GM21360 (cell line): ENCODE measurements around the gene EPM2A.
"Not testable (repeated sequence)": the region's sequence is repeated elsewhere in the genome, so short reads cannot be mapped to it uniquely, and the experiment has no call there.

Experiments used
- ATAC-seq: cut with Tn5 transposase; IDR thresholded peaks from one replicate; pipeline ENCODE4 v1.9.1; 2021; ENCODE audit warnings: mild to moderate bottlenecking, moderate library complexity; ENCODE audit not compliant: unreplicated experiment

Gene EPM2A

GRCh38 chr6:145735356-145736165 is at the start of gene EPM2A:
Gene EPM2A (minus strand): TSS chr6:145735520. CDS start chr6:145735498, 22 bp downstream.
- ATAC-seq = peak; percentile 83

GRCh38 chr6:145784683-145785082 is 49.4 kb upstream of the EPM2A start:
- peak; percentile 59 for ATAC-seq

GRCh38 chr6:145783796-145784195 is 48.5 kb upstream of the EPM2A start:
- no peak for ATAC-seq

DNA sequence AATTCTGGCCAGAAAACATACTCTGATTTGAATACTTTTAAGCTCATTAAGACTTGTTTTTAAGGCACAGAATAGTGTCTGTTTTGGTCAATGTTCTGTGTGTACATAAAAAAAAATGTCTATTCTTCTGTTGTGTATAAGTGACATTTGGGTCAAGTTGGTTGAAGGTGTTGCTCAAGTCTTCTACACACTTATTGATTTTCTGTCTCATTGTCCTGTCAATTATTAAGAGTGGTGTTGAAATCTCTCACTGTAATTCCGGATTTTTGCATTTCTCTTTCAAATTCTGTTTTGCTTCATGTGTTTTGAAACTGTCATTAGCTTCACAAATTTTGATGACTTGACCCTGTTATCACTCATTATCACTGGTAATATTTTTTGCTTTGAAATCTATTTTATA is 37.5 kb upstream of the EPM2A start:
- ATAC-seq = no peak

DNA sequence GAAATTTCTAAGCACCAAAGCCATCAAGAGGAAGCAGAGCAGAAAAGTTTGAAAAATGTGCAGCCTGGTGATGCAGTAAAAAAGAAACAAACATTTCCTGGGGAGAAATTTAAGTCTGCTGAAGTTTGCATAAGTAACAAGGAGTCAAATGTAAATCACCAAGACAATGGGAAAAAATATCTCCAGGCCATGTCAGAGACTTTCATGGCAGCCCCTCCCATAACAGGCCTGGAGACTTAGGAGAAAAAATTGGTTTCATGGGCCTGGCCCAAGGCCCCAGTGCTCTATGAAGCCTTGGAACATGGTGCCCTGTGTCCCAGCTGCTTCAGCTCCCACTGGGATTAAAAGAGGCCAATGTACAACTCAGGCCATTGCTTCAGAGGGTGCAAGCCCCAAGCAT is 30.1 kb upstream of the EPM2A start:
- ATAC-seq = no peak

DNA sequence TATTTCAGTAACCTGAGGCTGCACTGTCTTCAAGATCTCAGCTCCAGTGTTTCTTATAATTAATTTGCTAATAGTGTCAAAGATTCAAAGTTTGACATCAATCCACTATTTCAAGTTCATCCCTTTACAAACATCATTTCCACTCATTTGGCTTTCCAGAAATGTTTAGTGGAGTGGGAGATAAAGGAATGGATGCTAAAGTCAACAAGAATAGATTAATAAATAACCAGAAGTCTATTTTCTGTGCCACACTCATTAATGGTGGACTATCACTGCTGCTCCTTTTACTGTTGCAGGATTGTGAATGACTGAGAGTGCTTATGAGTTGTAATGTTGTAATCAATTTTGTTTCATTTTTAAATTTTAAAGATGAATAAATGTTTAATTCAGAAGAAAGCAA is 28.4 kb upstream of the EPM2A start:
- ATAC-seq = no peak

DNA sequence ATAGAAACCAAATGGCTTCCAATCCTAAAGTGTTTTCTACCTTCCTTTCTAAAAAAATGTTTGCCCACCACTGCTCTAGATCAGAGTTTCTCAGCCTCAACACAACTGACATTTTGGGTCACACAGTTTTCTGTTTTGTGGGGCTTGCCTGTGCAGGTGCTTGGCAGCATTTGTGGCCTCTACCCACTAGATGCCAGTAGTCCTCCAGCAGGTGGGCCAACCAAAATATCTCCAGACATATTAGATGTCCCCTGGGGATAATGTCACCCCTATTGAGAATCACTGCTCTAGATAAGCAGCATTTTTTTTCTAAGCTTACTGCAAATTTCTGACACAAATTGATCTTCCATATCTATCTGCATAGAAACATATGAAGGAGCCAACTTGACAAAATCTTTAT is 26.3 kb upstream of the EPM2A start:
- peak; percentile 64 for ATAC-seq

GRCh38 chr6:145758113-145758512 is 22.8 kb upstream of the EPM2A start:
- no peak for ATAC-seq

DNA sequence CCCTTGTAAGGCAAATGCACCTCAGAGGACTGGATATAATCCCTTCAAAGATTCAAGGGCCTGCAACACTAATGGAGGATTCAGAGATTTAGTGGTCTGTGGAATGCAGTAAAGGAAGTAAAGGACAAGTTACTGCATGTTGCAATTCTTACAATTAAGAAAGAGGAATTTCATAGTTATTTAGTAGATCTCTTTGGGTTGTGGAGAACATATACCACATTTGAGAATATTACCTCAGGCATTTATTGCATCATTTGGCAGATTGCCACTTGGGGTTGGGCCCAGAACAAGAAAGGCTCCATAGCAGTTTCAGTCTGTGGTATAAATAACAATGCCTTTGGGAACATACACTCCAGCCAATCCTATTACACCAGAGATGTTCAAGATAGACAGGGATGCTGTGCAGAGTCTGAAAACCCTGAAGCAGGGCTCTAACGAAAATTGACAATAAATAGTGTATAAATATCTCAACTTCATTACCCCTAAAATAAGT is 20.9 kb upstream of the EPM2A start:
- ATAC-seq = no peak

DNA sequence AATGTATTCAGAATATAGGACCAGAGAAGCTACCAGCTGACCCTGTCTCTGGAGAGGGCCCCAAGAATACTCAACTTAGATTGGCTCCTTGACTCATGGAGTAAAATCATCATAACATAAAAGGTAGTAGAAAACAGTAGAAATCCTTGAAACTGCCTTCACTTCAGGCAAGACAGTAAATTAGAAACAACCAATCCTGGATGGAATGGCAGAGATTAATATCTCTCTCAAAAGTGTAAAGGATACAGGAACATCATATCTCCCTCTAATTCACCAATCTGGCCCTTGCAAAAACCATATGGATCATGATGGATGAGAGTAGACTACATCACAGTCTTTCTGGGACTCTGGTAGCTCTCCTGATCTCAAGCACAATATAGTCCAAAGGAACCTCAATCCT is 20.4 kb upstream of the EPM2A start:
- ATAC-seq = no peak

GRCh38 chr6:145752638-145753037 is 17.3 kb upstream of the EPM2A start:
- no peak for ATAC-seq

DNA sequence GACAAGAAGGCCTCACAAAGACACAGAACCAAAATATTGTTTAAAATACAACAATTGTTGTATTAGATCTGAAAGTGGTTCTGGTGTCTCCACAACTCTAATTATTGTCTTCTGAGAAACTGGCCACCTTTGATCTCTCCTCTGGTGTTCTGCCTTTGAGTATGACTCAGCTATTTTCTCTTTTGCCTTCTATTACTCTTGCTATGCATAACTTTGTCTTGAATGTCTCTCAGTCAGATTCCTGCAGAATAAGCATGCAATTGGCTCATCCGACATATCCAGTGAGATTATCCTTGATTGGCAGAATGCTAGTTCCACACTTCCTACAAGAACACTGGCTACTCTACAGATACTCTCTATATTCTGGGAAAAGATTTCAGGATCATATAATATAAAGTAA is 14.3 kb upstream of the EPM2A start:
- peak; percentile 96 for ATAC-seq

DNA sequence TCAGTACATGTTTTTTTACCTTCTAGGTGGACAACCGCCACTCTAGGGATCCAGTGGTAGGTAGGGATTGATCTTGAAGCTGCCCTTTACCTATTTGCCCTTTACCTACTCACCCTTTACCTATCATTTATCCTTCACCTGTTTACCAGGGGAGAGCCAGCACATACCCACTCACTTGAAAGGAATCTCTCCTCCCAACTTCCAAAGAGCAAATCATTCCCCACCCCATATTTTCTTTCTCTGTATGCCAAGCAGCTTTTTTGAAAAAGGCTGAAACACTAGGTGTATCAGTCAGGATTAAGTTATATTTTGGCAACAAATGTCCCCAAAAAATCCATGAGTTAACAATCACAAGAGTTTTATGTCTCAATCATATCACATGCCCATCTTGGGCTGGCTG is 10.5 kb upstream of the EPM2A start:
- ATAC-seq = no peak

DNA sequence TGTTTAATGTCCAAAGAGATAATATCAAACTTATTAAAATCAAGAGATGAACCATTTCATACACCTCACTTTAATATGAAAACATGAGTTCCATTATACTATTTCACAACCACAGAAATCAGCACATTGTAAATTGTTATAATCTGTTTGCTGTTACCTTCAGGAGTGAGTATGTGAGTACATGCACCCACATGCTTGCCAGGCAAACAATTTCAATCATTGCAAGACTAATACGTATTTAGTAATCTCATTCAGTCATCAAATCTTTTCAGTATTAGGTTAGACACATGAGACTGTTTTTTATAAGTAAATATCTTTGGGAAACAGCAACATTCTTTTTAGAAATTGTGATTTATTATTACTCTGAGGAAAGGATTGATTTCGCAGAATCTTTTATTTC is 9.3 kb upstream of the EPM2A start:
- no peak for ATAC-seq

DNA sequence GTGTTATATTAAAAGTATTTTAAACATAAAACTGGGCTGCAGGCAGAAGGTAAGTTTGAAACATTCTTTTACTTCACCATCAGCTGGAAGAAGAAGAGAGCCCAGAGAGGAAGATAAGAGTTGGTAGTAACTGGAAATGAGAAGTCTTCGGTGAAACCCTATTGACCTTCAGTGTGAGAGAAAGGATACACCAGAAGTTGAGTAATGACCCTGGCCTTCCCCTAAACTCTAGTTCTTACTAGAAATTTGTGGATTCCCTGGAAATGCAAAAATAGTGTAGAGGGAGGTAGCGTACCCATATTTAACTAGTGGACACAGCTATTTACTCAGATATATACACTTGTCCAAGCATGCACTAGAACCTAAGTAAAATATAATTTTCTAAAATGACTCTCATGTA is 8.0 kb upstream of the EPM2A start:
- ATAC-seq = no peak

- ATAC-seq = not testable (repeated sequence)
Observed at GRCh38 chr6:145742472-145742871, 7.2 kb upstream of the EPM2A start.

- ATAC-seq = not testable (repeated sequence)
Observed at GRCh38 chr6:145739685-145740084, 4.4 kb upstream of the EPM2A start.

- ATAC-seq = no peak
Observed at GRCh38 chr6:145738265-145738664, 2.9 kb upstream of the EPM2A start.

DNA sequence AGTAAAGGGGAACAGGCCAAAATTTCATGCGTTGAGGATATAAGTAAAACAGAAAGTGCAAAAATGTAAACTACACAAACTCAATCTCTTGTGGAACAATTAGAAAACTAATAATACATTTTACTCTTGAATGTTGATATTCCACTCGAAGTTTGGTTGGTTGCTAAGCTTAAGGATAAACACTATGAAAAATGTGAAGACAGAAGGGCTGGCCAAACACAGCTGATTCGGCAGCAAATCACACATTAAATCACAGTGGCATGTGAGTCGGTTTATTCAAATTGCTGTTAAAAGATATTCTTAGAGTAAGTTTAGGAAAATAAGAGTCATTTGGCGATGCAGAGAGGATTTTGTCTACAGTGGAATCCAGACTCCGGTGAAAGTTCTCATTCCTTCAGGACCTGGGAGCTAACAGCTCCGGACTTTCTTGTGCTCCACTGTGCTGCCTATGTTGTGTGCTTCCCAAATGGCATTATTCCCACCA is 1.4 kb upstream of the EPM2A start:
- ATAC-seq = no peak

GRCh38 chr6:145734486-145735355 is 599 bp downstream of the EPM2A start:
- peak; percentile 61 for ATAC-seq

GRCh38 chr6:145733810-145734209 is 1.5 kb downstream of the EPM2A start:
- ATAC-seq = no peak

- no peak for ATAC-seq
Observed at GRCh38 chr6:145733207-145733606, 2.1 kb downstream of the EPM2A start.
